ENCODE results near the gene FIGNL1. TPM values are rescaled to one million over a fixed set of nuclear protein-coding genes. Genes with fewer than 3 reads are reported as not detected.

FIGNL1 gene
- total and polyA plus RNA-seq, 8 donors: 1.3 to 4.1 (median 2.7) TPM

DNA sequence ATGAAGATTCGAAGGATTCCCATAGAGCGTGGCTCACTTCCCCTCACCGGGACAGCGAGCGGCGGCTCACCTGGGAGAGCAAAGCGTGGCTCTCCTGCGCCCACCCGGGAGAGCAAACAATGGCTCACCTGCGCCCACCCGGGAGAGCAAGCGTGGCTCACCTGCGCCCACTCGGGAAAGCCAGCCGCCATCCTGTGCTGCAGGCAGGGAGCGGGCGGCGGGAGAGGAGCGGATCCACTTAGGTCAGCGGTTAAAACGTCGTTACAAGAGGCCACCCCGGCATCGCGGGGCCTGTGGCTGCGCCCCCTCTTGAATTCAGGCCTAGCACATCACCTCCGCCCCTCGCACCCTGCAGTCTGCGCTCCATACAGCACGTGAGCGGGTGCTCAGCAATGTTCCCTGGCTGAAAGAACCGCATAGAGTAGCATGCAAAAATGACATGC, 461 bp upstream of the FIGNL1 start:
- Histone ChIP-seq H3K4me3 (peak overlapping the region; percentile 44 to 85 (median 78)), H3K36me3 (peaks cover 0 to 7% (median 4%) of the 10 kb centered on the region in 3 donors), H3K4me1 (peaks cover 0 to 5% (median 0%) of the 10 kb centered on the region in 3 donors), H3K9me3 (no peaks in the 10 kb centered on the region), H3K27me3 (no peaks in the 10 kb centered on the region), H3K27ac (peak overlapping the region; percentile 39 to 67 (median 62))
- TF ChIP-seq, protein P1, sequence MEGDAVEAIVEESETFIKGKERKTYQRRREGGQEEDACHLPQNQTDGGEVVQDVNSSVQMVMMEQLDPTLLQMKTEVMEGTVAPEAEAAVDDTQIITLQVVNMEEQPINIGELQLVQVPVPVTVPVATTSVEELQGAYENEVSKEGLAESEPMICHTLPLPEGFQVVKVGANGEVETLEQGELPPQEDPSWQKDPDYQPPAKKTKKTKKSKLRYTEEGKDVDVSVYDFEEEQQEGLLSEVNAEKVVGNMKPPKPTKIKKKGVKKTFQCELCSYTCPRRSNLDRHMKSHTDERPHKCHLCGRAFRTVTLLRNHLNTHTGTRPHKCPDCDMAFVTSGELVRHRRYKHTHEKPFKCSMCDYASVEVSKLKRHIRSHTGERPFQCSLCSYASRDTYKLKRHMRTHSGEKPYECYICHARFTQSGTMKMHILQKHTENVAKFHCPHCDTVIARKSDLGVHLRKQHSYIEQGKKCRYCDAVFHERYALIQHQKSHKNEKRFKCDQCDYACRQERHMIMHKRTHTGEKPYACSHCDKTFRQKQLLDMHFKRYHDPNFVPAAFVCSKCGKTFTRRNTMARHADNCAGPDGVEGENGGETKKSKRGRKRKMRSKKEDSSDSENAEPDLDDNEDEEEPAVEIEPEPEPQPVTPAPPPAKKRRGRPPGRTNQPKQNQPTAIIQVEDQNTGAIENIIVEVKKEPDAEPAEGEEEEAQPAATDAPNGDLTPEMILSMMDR (IDR thresholded peaks at IDR 0.05): no peak
- intact Hi-C loops (cut with DNase I): no loop called here
- FAIRE-seq (no peak), ATAC-seq (peak; percentile 36 to 58 (median 52)), DNase-seq (peak in 5 of 6 donors; percentile 11 to 73 (median 38))
- WGBS, 2 donors: 6 to 19% methylated on average over 32 of the region's 32 CpGs

DNA sequence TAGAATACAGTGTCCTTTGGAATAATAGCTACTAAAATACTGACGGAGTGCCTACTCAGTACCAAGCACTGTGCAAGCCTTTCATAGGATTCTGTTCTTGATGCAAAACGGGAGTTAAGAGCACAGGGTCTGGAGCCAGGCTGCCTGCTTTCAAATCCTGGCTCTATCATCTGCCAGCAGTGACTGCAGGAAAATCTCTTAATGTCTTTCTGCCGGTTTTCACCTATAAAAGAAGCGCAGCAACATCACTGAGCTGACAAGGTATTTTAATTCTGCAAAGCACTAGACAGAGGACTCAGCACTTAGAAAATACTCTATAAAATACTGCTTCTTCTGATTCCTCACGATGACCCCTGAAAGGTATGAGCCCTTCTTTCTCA, 659 bp downstream of the FIGNL1 start:
- TF ChIP-seq, protein P1 (IDR thresholded peaks at IDR 0.05): no peak
- intact Hi-C loops (cut with DNase I): no loop called here
- Histone ChIP-seq H3K27me3 (no peaks in the 10 kb centered on the region), H3K27ac (no peak overlapping the region), H3K9me3 (no peaks in the 10 kb centered on the region), H3K36me3 (peaks cover 0 to 7% (median 4%) of the 10 kb centered on the region in 3 donors), H3K4me3 (peak overlapping the region; percentile 44 to 85 (median 78)), H3K4me1 (peaks cover 0 to 5% (median 0%) of the 10 kb centered on the region in 3 donors)
- 10% methylated on average over 5 of the region's 5 CpGs for WGBS, 2 donors
- no peak for ATAC-seq
- DNase-seq: no peak
- no peak for FAIRE-seq

DNA sequence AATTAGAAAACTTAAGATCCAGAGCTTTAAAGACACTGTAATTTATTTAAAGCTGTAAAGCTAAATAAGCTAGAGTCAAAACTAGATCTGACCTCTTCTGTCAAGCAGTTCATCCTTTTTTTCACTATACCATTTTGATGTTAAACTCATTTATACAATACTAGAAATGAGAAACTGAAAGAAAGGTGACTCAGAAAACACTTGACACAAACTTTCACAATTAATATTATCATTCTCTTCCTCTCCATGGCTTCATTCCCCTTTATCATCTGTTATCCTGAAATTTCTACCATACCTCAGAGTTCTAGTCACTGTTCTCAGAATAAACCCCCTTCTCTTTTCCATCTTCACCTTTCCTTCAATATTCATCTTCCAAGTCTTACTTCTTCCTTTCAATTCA, 1.3 kb downstream of the FIGNL1 start:
- no peak overlapping the region for H3K4me3 ChIP-seq
- H3K4me1 ChIP-seq: peaks cover 0 to 5% (median 0%) of the 10 kb centered on the region in 3 donors
- no peak for FAIRE-seq
- ATAC-seq: no peak
- H3K36me3 ChIP-seq: peaks cover 0 to 7% (median 4%) of the 10 kb centered on the region in 3 donors
- no peaks in the 10 kb centered on the region for H3K27me3 ChIP-seq
- intact Hi-C loops (cut with DNase I): no loop called here
- no peaks in the 10 kb centered on the region for H3K9me3 ChIP-seq
- TF ChIP-seq, protein P1 (IDR thresholded peaks at IDR 0.05): no peak
- no peak for DNase-seq
- H3K27ac ChIP-seq: no peak overlapping the region

DNA sequence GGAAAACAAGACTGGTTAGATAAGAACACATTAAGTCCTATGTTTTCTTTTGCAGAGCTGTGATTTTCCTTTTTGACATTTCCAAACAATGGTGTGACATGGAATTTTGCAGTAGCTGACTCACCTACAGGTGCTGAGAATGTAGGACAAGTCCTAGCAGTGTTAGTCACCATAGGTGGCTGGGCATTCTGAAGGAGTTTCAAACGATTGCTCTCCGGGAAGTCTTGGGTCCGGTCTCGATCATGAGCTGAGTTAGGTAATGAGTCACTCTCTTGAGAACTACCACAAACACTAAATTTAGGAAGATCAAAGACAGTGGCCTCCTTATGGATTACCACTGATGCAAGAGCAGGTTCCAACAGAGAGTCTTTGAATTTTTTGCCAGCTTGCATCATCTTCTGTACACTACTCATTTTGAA, 3.6 kb downstream of the FIGNL1 start:
- TF ChIP-seq, protein P1 (IDR thresholded peaks at IDR 0.05): no peak
- WGBS, 2 donors: 82 to 95% methylated on average over 4 of the region's 4 CpGs
- no peak overlapping the region for H3K27ac ChIP-seq
- no peak overlapping the region for H3K4me3 ChIP-seq
- peaks cover 0 to 5% (median 0%) of the 10 kb centered on the region in 3 donors for H3K4me1 ChIP-seq
- ATAC-seq (no peak), FAIRE-seq (no peak), DNase-seq (no peak)
- peaks cover 0 to 7% (median 4%) of the 10 kb centered on the region in 3 donors for H3K36me3 ChIP-seq
- no peaks in the 10 kb centered on the region for H3K27me3 ChIP-seq
- intact Hi-C loops (cut with DNase I): no loop called here
- no peaks in the 10 kb centered on the region for H3K9me3 ChIP-seq

DNA sequence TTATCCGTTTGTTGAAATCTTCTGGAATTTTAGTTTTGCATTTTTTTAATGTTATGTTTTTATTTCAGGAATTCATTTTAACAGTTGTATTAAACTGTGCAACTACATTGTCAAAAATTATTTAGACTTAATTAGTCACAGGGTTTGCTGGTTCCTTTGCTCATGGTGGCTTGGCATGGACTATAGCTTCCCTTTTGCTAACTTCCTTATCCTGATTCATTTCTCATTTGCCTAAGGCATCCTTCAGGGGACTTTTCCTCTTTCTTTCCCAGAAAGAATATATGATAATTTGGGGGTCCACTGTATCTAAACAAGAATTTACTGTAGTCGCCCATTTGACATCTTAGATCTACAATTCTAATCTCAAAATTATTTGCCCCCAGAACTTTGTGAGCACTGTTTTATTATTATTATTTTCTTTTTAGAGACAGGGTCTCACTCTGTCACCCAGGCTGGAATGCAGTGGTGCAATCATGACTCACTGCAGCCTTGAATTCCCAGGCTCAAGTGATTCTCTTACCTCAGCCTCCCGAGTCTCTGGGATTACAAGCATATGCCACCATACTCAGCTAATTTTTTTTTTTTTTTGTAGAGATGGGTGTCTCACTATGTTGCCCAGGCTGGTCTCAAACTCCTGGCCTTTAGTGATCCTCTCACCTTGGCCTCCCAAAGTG, 13.9 kb downstream of the FIGNL1 start:
- WGBS, 2 donors: 83 to 84% methylated on average over 3 of the region's 3 CpGs
- H3K9me3 ChIP-seq: no peaks in the 10 kb centered on the region
- H3K4me3 ChIP-seq: no peak overlapping the region
- no peak for FAIRE-seq
- no peaks in the 10 kb centered on the region for H3K27me3 ChIP-seq
- H3K4me1 ChIP-seq: no peaks in the 10 kb centered on the region
- TF ChIP-seq, protein P1 (IDR thresholded peaks at IDR 0.05): no peak
- intact Hi-C loops (cut with DNase I): no loop called here
- no peak overlapping the region for H3K27ac ChIP-seq
- no peak for DNase-seq
- no peaks in the 10 kb centered on the region for H3K36me3 ChIP-seq
- peak in 1 of 4 donors; percentile 23 for ATAC-seq
